Activated naive CD8-positive, alpha-beta T cell (primary cell): ENCODE measurements around the gene REPS2.

Experiments
- H3K27ac Mint-ChIP-seq: one replicate; pipeline ENCODE4 v1.8.0; 2021; ENCODE audit warnings: mixed read lengths
- H3K27me3 Mint-ChIP-seq: one replicate; pipeline ENCODE4 v1.8.0; 2021; ENCODE audit warnings: mixed read lengths
- H3K36me3 Mint-ChIP-seq: one replicate; pipeline ENCODE4 v1.8.0; 2021; ENCODE audit warnings: mixed read lengths
- H3K4me1 Mint-ChIP-seq: one replicate; pipeline ENCODE4 v1.8.0; 2021; ENCODE audit warnings: low read depth, mixed read lengths
- H3K4me3 Mint-ChIP-seq: one replicate; pipeline ENCODE4 v1.8.0; 2021; ENCODE audit warnings: mild to moderate bottlenecking, mixed read lengths
- H3K9me3 Mint-ChIP-seq: one replicate; pipeline ENCODE4 v1.8.0; 2021; ENCODE audit warnings: low read depth, mixed read lengths

REPS2 gene

DNA sequence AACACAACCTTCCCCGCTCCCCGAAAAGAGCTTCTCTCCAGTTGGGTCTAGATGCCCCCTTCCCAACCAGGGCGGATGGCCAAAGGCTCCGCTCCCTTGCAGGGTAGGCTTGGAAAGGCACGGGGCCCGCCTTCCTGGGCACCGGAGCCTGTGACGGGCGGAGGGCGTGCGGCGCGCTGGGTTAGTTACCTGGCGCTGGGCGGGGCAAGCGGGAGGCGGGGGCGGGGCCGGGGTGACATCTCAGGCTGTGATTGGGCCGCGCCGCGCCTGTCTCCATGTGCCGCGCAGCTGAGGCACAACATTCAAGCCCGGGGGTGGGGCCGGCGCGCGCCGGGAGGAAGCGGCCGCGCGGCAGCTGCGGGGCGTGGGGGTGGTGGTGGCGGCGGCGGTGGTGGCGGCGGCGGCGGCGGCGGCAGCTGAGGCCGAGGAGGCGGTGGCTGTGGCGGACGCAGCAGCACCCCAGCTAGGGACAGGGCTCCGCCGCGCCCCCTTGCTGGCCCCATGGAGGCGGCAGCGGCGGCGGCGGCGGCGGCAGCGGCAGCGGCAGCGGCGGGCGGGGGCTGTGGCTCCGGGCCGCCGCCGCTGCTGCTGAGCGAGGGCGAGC, at the start of gene REPS2:
REPS2 (plus strand) TSS at position 298 of the 604 bp plus-strand sequence; CDS start at position 502, 204 bp downstream.
- Mint-ChIP-seq H3K4me3 (peak within 1 kb of the TSS; percentile 83), H3K36me3 (no peaks in the 10 kb centered on the region), H3K9me3 (no peaks in the 10 kb centered on the region), H3K4me1 (peaks cover 6% of the 10 kb centered on the region), H3K27ac (no peak within 1 kb of the TSS), H3K27me3 (peaks cover 3% of the 10 kb centered on the region)

DNA sequence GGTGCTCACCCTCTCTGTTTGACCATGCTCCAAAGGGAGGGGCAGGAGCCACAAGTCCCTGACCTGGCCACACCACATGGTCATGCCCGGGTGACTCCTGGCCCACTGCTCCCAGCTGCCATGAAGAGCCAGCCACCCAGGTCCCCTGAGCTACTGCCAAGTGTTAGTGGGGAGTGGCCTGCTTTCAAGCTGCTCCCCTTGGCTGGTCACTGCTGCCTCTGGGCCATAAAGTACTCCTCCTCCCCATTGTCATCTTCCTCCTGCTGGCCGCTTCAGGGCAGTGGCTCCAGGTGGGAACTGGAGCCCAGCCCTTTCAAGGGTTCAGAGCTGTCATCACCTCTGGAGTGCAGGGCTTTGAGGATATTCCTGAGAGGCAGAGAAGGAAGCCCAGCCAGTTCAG, 49.0 kb upstream of the REPS2 start:
- Mint-ChIP-seq H3K4me1 (peaks cover 5% of the 10 kb centered on the region), H3K9me3 (no peaks in the 10 kb centered on the region), H3K36me3 (no peaks in the 10 kb centered on the region), H3K27me3 (no peaks in the 10 kb centered on the region), H3K27ac (no peak overlapping the region), H3K4me3 (no peak overlapping the region)

DNA sequence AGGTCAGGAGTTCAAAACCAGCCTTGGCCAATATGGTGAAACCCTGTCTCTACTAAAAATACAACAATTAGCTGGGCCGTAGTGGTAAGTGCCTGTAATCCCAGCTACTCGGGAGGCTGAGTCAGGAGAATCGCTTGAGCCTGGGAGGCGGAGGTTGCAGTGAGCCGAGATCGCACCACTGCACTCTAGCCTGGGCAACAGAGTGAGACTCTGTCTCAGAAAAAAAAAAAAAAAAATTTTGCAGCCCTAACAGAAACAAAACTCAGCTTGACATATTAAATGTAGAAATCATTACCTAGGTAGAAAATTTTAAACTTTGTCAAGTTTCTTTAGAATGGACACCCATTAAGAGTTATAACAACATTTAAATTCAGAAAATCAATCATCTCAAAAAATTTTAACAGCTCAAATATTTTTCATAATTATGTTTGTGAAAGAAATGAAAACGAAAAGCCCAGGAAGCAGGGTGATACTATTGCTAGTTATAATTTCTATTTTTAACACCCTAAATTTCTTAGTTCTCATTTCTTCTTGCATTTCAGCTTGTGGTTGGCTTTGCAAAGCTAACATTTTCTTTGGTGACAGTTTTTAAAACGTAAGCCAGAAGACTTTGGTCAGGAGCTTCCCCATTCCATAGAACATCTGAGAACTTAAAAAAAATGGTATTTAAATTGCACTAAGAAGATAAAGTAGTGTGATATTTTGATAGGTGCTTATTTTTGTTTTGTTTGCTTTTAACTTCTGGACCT, 43.0 kb upstream of the REPS2 start:
- no peak overlapping the region for H3K27ac Mint-ChIP-seq
- H3K4me3 Mint-ChIP-seq = no peak overlapping the region
- peaks cover 4% of the 10 kb centered on the region for H3K36me3 Mint-ChIP-seq
- no peaks in the 10 kb centered on the region for H3K9me3 Mint-ChIP-seq
- H3K4me1 Mint-ChIP-seq = no peaks in the 10 kb centered on the region
- peaks cover 4% of the 10 kb centered on the region for H3K27me3 Mint-ChIP-seq

DNA sequence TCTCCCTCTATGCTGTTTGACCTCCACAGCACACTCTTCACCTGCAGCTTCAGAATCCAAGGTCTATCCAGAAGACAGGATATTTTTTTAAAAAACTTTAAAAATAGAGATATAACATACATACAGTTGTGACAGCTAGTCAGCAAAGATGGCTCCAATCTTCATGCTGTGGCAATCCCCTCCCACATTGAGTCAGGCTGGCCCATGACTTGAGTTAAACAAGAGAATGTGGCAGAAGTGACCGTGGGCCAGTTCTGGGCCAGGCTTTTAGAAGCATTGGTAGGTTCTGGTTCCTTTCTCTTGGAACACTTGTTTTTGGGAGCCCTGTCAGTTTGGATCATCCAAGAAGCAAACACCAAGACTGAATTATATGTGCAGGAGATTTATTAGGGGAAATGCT, 36.1 kb upstream of the REPS2 start:
- no peak overlapping the region for H3K4me3 Mint-ChIP-seq
- no peaks in the 10 kb centered on the region for H3K36me3 Mint-ChIP-seq

DNA sequence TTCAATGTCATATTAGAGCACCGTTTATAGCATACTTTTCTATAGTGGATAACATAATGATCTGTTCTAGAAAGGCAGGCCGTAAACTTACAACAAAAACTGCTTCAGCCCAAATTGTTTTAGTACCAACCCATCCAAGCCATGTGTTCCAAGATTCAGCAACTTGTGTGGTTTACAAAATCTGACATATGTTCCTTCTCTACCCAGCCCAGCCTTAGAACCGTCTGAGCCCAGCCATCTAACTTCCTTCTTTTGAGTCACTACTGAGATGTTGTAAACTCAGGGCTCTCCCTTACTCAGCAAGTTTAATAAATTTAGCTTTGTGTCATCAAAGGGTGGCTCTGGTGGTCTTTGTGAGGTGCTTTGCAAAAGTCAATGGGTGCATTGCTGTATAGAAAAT, 32.4 kb upstream of the REPS2 start:
- no peaks in the 10 kb centered on the region for H3K36me3 Mint-ChIP-seq
- no peaks in the 10 kb centered on the region for H3K9me3 Mint-ChIP-seq
- H3K27ac Mint-ChIP-seq = no peak overlapping the region
- no peaks in the 10 kb centered on the region for H3K4me1 Mint-ChIP-seq
- H3K27me3 Mint-ChIP-seq = no peaks in the 10 kb centered on the region
- H3K4me3 Mint-ChIP-seq = no peak overlapping the region

More for the DNA sequence above, 36.1 kb upstream of the REPS2 start:
- Mint-ChIP-seq H3K9me3 (no peaks in the 10 kb centered on the region), H3K4me1 (no peaks in the 10 kb centered on the region), H3K27me3 (no peaks in the 10 kb centered on the region), H3K27ac (no peak overlapping the region)

DNA sequence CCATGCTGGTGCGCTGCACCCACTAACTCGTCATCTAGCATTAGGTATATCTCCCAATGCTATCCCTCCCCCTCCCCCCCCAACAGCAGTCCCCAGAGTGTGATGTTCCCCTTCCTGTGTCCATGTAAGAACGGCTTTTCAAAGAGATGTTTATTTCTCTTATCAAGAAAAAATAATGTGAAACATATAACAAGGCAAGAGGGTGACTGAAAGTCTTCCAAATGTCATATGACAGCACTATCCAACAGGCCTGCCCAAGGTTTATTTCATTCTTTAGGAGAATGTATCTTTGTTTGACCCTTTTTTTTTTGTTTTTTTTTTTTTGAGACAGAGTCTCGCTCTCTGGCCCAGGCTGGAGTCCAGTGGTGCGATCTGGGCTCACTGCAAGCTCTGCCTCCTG, 29.9 kb upstream of the REPS2 start:
- Mint-ChIP-seq H3K27ac (no peak overlapping the region), H3K36me3 (no peaks in the 10 kb centered on the region), H3K4me1 (no peaks in the 10 kb centered on the region), H3K4me3 (no peak overlapping the region), H3K9me3 (no peaks in the 10 kb centered on the region), H3K27me3 (no peaks in the 10 kb centered on the region)

DNA sequence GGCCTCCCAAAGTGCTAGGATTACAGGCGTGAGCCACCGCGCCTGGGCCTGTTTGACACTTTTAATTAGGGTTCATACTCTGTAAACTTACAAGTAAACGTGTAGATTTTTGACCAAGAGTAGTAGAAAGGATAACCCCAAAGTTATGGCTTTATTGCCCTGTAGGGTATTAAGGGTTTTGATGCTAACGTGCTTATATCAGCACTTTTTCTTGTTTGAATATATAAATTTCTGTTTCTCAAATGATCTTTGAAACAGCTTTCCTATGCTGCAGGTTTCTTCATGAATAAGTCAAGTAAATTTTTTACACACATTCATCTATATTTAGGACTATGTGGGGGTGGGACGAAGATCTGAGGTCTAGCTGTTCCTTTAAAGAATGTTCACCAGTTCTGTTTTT, 29.3 kb upstream of the REPS2 start:
- no peaks in the 10 kb centered on the region for H3K4me1 Mint-ChIP-seq
- no peak overlapping the region for H3K4me3 Mint-ChIP-seq
- H3K9me3 Mint-ChIP-seq = no peaks in the 10 kb centered on the region
- H3K36me3 Mint-ChIP-seq = no peaks in the 10 kb centered on the region
- H3K27ac Mint-ChIP-seq = no peak overlapping the region
- no peaks in the 10 kb centered on the region for H3K27me3 Mint-ChIP-seq

DNA sequence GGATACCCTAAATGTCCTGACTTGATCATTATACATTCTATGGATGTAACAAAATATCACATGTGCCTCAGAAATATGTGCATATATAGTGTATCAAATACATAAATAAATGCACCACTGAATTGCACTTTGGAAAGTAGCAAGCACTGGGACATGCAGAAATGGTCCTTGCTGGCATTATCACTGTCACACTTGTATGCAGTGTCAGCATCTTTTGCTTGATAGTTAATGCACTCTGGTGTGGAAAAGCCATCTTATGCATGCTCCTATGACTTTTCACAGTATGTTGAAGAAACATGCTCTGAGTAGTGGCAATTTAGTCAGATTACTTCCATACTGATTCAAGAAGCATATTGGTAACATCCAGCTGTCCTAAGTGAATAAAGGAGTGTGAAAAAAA, 27.5 kb upstream of the REPS2 start:
- Mint-ChIP-seq H3K9me3 (no peaks in the 10 kb centered on the region), H3K27ac (no peak overlapping the region), H3K36me3 (no peaks in the 10 kb centered on the region), H3K4me1 (no peaks in the 10 kb centered on the region), H3K27me3 (no peaks in the 10 kb centered on the region), H3K4me3 (no peak overlapping the region)

DNA sequence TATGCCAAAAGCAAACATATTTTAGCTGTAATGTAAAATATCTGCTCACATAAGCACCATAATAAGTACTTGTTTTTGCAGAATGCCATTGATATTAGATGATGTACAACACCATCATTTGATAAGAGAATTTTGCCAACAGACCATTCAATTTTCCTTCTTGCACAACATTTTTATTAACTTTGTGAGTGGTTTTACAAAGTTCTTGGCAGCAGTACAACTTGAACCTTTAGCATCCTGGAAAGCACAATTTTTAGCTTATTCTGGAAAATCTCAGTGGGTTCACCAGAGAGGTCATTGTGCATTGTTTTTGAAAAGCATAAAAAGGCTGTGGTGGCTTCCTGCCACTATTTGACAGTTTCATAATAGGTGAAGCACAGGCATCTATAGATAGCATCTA, 26.4 kb upstream of the REPS2 start:
- H3K27ac Mint-ChIP-seq = no peak overlapping the region
- H3K27me3 Mint-ChIP-seq = no peaks in the 10 kb centered on the region
- no peaks in the 10 kb centered on the region for H3K9me3 Mint-ChIP-seq
- no peaks in the 10 kb centered on the region for H3K4me1 Mint-ChIP-seq
- H3K4me3 Mint-ChIP-seq = no peak overlapping the region
- H3K36me3 Mint-ChIP-seq = no peaks in the 10 kb centered on the region

DNA sequence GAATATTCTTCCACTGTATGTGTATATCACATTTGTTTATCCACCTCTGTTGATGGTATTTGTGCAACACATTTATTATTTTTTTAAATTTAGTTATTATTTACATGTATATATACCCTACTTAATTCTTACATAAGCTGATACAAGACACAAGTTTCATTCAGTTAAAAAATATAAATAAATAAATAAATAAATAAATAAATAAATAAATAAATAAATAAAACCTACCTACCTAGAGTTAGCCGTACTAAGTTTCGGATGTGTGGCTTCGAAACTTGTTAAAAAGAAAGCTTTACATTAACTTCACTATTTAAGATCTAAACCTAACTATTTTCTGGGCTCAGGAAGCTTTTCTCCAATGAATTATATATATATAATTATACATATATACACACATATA, 23.3 kb upstream of the REPS2 start:
- no peaks in the 10 kb centered on the region for H3K9me3 Mint-ChIP-seq
- no peak overlapping the region for H3K4me3 Mint-ChIP-seq
- no peaks in the 10 kb centered on the region for H3K4me1 Mint-ChIP-seq
- H3K36me3 Mint-ChIP-seq = no peaks in the 10 kb centered on the region
- H3K27ac Mint-ChIP-seq = no peak overlapping the region
- no peaks in the 10 kb centered on the region for H3K27me3 Mint-ChIP-seq

DNA sequence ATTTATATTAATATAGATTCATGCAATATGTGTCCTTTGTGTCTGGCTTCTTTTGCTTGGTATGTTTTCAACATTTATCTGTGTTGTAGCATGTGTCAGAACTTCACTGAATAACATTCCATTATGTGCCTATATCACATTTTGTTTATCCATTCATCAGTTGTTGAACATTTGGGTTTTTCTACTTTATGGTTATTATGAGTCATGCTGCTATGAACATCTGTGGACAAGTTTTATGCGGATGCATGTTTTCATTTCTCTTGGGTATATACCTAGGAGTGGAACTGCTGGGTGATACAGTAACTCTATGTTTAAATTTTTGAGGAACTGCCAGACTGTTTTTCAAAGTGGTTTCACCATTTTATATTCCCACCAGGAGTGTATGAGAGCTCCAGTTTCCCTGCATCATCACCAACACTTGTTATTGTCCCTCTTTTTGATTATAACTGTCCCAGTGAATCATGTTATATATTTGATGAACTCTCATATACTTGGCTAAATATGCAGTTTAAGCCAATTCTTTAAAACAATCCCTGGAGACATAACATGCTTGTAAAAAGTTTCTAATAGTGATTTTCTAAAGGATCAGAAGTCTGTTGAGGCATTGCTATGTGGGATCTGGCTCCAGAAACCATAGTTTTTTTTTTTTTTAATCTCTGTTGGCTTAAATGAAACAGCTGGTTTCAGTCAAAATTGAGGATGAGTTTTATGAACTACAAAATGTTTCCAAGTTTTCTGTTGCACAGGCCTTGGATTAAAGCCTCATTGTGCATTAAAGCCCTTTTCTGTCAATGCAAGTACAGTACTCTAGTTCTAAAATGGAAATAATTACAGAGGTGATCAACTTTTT, 21.6 kb upstream of the REPS2 start:
- no peaks in the 10 kb centered on the region for H3K9me3 Mint-ChIP-seq
- H3K4me1 Mint-ChIP-seq = no peaks in the 10 kb centered on the region
- H3K27me3 Mint-ChIP-seq = no peaks in the 10 kb centered on the region
- no peak overlapping the region for H3K4me3 Mint-ChIP-seq
- no peaks in the 10 kb centered on the region for H3K36me3 Mint-ChIP-seq
- no peak overlapping the region for H3K27ac Mint-ChIP-seq

DNA sequence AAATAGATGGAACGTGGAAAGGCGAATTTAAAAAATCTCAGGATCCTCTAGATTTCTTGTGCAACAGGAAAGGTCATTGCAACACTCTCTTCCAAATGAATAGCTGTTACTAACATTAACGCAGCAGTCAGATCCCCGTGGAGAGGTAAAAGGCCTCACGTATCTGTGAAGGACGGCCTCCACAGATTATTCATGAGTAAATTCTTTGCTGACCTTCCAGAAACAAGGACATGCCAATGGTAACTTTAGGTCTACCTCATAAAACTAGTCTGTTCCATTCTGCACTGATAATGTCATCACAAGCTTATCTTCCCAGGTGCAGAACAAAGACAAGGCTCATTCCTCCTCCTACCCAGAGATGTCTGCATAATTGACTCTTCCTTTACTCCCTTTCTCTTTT, 16.1 kb upstream of the REPS2 start:
- Mint-ChIP-seq H3K27me3 (no peaks in the 10 kb centered on the region), H3K4me3 (no peak overlapping the region), H3K27ac (no peak overlapping the region), H3K4me1 (peaks cover 2% of the 10 kb centered on the region), H3K9me3 (no peaks in the 10 kb centered on the region), H3K36me3 (no peaks in the 10 kb centered on the region)

DNA sequence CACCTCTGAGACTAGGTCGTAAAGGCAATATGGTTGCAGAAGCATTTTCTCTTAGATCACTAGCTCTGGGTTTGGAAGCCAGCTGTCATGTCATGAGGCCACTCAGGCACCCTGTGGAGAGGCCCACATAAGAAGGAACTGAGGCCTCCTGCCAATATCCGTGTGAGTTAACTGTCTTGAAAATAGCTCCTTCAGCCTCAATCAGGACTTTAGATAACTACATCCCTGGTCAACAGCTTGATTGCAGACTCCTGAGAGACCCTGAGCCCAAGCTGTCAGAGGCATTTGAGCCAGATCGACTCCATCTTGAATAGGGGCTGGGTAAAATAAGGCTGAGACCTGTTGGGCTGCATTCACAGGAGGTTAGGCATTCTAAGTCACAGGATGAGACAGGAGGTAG, 15.1 kb upstream of the REPS2 start:
- Mint-ChIP-seq H3K36me3 (no peaks in the 10 kb centered on the region), H3K27ac (no peak overlapping the region), H3K27me3 (peaks cover 2% of the 10 kb centered on the region), H3K4me1 (peaks cover 2% of the 10 kb centered on the region), H3K4me3 (no peak overlapping the region), H3K9me3 (no peaks in the 10 kb centered on the region)

DNA sequence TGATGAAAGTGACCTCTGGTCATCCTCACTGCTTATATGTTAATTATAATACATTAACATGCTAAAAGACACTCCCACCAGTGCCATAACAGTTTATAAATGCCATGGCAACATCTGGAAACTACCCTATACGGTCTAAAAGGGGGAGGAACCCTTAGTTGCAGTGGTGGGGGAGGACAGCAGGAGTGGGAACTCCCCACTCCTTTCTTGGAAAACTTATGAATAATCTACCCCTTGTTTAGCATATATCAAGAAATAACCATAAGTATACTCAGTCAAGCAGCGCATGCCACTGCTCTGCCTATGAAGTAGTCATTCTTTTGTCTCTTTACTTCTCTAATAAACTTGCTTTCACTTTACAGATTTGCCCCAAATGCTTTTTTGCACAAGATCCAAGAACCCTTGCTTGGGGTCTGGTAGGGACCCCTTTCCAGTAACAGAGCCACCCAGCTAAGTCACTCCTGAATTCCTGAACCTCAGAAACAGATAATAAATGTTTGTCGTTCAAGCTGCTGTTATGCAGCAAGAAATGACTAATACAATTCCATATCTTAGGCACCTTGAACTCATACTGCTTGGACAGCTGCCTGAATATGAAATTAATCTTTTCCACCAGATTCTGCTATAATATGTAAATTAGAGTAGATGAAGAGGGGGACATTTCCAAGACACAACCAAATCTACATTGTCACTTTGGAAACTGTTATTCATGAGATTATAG, 14.4 kb upstream of the REPS2 start:
- H3K36me3 Mint-ChIP-seq = no peaks in the 10 kb centered on the region
- H3K27me3 Mint-ChIP-seq = peaks cover 4% of the 10 kb centered on the region
- H3K9me3 Mint-ChIP-seq = no peaks in the 10 kb centered on the region
- peaks cover 2% of the 10 kb centered on the region for H3K4me1 Mint-ChIP-seq
- H3K27ac Mint-ChIP-seq = no peak overlapping the region
- H3K4me3 Mint-ChIP-seq = no peak overlapping the region

DNA sequence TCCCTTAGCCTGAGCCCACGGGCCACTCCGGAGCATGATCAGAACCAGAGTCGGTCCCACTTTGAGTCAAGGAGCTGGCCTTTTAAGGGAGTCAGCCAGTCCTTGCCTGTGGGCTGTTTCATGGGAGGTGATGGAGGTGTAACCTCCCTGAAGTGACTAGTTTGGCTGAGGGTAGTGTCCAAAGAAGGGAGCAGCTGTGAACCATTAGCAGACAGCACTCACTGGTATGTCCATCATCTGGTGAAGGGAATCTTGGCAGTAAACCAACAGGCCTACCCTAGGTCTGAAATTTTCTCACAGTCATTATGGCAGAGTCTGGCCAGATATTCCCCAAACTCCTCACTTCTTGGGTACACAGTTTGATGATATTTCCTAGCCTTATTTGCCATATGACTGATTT, 12.3 kb upstream of the REPS2 start:
- Mint-ChIP-seq H3K4me1 (peaks cover 2% of the 10 kb centered on the region), H3K27me3 (peaks cover 4% of the 10 kb centered on the region), H3K27ac (no peak overlapping the region), H3K9me3 (no peaks in the 10 kb centered on the region), H3K36me3 (no peaks in the 10 kb centered on the region), H3K4me3 (no peak overlapping the region)
